C1 segment of cervical spinal cord (tissue), 14 donors: ENCODE measurements around the gene ZNF333.

Experiments
- DNase-seq, 14 donors: peaks; one replicate each; lab custom pipeline; 2025; lab: John Stamatoyannopoulos, UW

ZNF333 gene

DNA sequence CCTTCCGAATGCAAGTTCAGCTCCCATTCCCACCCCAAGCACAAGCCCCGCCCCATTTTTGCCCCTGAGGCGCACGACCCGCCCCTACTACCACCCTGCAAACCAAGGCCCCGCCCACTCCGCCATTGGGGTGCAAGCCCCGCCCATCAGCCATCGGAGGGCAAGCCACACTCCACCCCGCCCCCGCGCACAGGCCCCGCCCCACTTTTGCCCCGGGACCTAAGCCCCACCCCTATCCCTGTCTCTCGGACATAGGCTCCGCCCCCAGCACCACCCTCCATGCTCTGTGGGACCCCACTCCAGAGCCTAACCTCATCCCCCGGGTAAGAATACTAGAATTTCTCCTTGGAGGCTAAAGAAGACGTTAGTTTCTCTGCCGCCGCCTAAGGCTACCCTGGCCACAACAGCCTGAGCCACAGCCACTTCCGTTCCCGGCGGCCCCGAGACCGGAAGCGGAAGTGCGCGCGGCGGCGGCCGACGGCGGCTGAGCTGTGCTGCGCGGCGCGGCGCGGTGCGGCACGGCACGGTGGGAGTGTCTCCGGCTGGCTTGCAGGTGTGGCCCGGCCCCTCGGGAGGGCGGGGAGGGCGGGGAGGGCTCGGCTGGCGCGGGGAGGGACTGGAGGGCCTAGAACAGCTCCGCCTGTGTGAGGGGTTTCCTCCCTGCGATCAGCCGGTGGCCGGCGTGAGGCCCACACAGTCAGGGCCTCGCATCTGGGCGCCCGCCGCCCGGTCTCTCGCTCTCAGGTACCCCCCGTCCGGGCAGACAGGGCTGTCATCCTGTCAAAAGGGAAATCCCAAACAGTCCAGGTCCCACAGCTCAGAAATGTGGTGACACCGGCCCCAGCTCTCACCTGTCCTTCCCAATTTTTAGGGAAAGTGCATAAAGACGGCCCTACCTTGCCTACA lies at the start of gene ZNF333:
TSS of gene ZNF333 (plus strand) at position 451 of the 906 bp plus-strand sequence. CDS start 3,444 bp downstream, outside the sequence.
- DNase-seq = peak; percentile 70 to 95 (median 86)

- no peak for DNase-seq
Measured at GRCh38 chr19:14648506-14648905, 41.3 kb upstream of the ZNF333 start.

DNA sequence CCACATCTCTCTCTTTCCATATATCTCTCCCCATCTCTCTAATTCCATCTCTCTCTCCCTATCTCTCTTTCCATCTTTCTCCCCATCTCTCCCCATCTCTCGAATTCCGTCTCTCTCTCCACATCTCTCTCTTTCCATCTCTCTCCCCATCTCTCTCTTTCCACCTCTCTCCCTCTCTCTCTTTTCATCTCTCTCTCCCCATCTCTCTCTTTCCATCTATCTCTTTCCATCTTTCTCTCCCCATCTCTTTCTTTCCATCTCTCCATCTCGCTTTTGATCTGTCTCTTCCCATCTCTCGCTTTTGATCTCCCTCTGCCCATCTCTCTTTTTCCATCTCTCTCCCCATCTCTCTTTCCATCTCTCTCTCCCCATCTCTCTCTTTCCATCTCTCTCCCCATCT lies 40.8 kb upstream of the ZNF333 start:
- no peak for DNase-seq

- DNase-seq = no peak
Measured at GRCh38 chr19:14650161-14650560, 39.7 kb upstream of the ZNF333 start.

- no peak for DNase-seq
Measured at GRCh38 chr19:14654786-14655560, 34.9 kb upstream of the ZNF333 start.

DNA sequence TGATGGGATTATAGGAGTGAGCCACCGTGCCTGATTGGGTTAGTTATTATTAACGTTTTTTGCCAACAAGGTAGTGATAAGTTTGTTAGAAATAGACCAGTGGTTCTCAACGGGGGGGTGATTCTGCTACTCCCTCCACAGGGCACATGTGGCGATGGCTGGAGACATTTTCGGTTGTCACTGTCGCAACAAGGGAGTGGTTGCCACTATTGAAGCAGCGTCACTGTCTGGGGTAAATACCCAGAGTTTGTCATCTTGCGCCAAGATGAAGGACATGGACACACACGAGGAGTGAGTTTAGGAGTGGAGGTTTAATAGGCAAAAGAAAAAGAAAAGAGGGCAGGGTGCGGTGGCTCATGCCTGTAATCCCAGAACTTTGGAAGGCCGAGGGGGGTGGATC lies 34.1 kb upstream of the ZNF333 start:
- DNase-seq = no peak

- no peak for DNase-seq
Measured at GRCh38 chr19:14659874-14660489, 29.9 kb upstream of the ZNF333 start.

GRCh38 chr19:14661372-14661924 lies 28.4 kb upstream of the ZNF333 start:
- no peak for DNase-seq

- DNase-seq = no peak
Measured at GRCh38 chr19:14669940-14670339, 19.9 kb upstream of the ZNF333 start.

DNA sequence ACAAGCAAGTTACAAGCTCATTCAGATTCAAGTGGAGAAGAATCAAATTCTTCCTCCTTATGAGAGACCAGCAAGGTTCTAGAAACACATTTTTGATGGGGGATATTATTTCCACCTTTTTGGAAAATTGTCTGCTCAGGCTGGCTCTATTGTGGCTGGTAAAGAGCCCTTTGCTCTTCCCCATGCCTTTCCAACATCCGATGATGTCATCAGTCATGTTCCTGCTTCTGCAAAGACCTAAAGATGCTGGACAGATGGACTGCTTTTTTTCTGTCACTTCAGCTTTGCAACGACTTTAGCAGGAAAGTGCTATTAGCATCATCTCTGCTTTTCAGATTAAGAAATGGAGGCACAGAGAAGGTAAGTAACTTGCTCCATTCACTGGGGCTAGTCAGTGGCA lies 19.4 kb upstream of the ZNF333 start:
- no peak for DNase-seq

DNA sequence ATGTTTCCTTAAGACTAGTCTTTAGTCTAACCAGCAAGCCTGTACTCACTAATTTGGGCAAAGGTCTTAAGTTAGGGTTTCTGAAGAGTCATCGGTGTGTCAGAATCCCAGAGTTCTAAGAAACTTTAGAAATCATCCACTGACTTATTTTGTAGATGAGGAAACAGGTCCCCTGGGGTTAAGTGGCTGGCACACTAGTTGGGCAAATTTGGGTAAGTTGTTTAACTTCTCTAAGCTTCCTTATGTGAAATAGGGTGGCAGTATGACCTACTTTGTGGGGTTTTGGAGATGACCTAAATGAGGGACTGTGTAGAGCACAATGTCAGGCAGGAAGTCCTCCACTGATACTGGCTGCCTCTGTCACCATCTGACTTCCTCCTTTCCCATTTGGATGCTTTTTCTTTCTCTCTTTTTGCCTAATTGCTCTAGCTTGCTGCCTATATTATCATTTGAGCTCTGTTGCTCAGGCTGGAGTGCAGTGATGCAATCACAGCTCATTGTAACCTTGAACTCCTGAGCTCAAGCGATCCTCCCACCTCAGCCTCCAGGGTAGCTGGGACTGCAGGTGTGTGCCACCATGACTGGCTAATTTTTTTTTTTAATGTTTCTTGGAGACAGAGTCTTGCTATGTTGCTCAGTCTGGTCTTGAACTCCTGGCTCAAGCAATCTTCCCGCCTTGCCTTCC lies 17.5 kb upstream of the ZNF333 start:
- no peak for DNase-seq

- DNase-seq = no peak
Measured at GRCh38 chr19:14673088-14673487, 16.8 kb upstream of the ZNF333 start.

DNA sequence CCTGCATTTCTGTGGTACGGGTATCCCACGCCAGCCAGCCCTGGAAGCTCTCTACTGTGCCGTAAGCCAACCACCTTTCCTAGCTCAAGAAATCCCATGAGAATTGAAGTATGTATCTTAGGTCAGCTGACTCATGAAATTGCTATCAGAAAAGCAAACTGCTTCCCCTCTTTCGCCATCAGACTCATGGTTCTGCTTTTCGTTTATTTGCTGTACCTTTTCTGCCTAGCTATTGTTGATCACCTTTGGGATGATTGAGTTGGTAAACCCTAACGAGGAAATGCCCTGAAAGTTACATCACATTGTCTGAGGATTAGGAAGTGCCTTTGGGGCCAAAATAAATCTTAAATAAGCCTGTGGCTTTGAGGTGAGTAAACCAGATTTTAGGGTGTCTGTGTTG lies 15.1 kb upstream of the ZNF333 start, which contains the start of gene ADGRE3:
TSS of gene ADGRE3 (minus strand) at position 81 of the 400 bp plus-strand sequence. CDS start at position 7, 74 bp downstream.
- DNase-seq = no peak

- no peak for DNase-seq
Measured at GRCh38 chr19:14676762-14677161, 13.1 kb upstream of the ZNF333 start.

- DNase-seq = no peak
Measured at GRCh38 chr19:14677464-14677863, 12.4 kb upstream of the ZNF333 start.

GRCh38 chr19:14678199-14678598 lies 11.6 kb upstream of the ZNF333 start:
- DNase-seq = no peak

GRCh38 chr19:14682084-14682483 lies 7.8 kb upstream of the ZNF333 start:
- DNase-seq = no peak

GRCh38 chr19:14683439-14683838 lies 6.4 kb upstream of the ZNF333 start:
- DNase-seq = no peak

DNA sequence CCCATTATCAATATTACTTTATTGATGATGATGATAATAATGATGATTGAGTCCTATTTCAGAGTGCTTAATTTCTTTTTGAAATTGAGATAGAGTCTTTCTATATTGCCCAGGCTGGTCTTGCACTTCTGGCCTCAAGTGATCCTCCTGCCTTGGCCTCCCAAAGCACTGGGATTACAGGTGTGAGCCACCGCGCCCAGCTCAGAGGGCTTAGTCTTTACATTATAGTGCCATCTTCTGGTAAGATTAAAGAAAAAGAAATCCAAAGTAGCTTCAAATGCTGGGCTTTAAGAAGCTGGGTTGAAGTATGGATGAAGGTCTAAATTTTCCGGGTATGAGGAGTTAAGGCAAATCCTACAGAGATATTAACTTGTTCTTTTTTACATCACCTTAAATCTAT lies 3.4 kb upstream of the ZNF333 start:
- DNase-seq = no peak

GRCh38 chr19:14694641-14695266 lies 4.9 kb downstream of the ZNF333 start:
- DNase-seq = no peak

DNA sequence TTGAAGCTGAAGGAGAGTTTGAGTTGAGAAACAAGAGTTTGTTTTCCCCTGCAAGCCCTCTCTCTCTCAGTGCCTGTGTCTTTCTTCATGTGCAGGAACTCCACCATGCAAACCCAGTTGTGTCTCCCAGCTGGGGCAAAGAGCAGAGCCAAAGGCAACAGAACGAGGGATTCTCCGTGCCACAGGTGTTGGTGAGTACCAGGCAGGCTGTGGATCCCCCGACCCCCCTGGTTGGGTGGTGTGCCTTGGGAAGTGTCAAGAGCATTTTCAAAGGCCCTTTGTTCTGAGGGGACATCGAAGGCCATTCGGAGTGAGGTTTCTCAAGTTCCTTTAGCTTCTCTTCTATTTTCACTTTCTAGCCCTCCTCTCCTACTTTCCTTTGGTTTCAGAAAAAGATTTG lies 5.6 kb downstream of the ZNF333 start:
- no peak for DNase-seq
